RWPE2 (cell line): ENCODE measurements around the gene IFT88.

Experiments used
- ATAC-seq: fragments of 200-7000 bp; cut with Tn5 transposase; 3 replicates; pipeline ENCODE4 v1.9.1; 2021; ENCODE audit warnings: low read depth
- DNase-seq: peaks from one replicate; pipeline ENCODE4 v3.0.0-alpha.2; 2020; ENCODE audit warnings: low spot score
- H3K27ac ChIP-seq: fragments of 450-650 bp; 2 replicates; pipeline ENCODE4 v1.5.1; 2017; ENCODE audit warnings: mild to moderate bottlenecking; ENCODE audit not compliant: poor library complexity, severe bottlenecking
- H3K27me3 ChIP-seq: fragments of 250-450 bp; sonication (Bioruptor Pico); 2 replicates; pipeline ENCODE4 v1.5.1; 2021; ENCODE audit warnings: mild to moderate bottlenecking, moderate library complexity; ENCODE audit not compliant: insufficient read depth, poor library complexity, severe bottlenecking
- H3K36me3 ChIP-seq: fragments of 250-450 bp; sonication (Bioruptor Pico); 2 replicates; pipeline ENCODE4 v1.5.1; 2020; ENCODE audit warnings: low read depth, mild to moderate bottlenecking, moderate library complexity
- H3K4me1 ChIP-seq: fragments of 250-450 bp; sonication (Bioruptor Pico); 2 replicates; pipeline ENCODE4 v1.5.1; 2021; ENCODE audit warnings: mild to moderate bottlenecking, moderate library complexity; ENCODE audit not compliant: insufficient read depth, poor library complexity, severe bottlenecking
- H3K4me3 ChIP-seq: fragments of 250-450 bp; sonication (Bioruptor Pico); 2 replicates; pipeline ENCODE4 v1.5.1; 2021; ENCODE audit warnings: mild to moderate bottlenecking, moderate library complexity; ENCODE audit not compliant: severe bottlenecking
- H3K9me3 ChIP-seq: fragments of 250-450 bp; sonication (Bioruptor Pico); 2 replicates; pipeline ENCODE4 v1.5.1; 2021; ENCODE audit warnings: mild to moderate bottlenecking, moderate library complexity; ENCODE audit not compliant: severe bottlenecking
- TF ChIP-seq, protein P1 (sequence below): fragments of 450-650 bp; IDR thresholded peaks from one replicate; pipeline ENCODE4 v1.5.1; 2017; ENCODE audit warnings: mild to moderate bottlenecking, moderate library complexity; ENCODE audit not compliant: poor library complexity, severe bottlenecking

IFT88 gene

DNA sequence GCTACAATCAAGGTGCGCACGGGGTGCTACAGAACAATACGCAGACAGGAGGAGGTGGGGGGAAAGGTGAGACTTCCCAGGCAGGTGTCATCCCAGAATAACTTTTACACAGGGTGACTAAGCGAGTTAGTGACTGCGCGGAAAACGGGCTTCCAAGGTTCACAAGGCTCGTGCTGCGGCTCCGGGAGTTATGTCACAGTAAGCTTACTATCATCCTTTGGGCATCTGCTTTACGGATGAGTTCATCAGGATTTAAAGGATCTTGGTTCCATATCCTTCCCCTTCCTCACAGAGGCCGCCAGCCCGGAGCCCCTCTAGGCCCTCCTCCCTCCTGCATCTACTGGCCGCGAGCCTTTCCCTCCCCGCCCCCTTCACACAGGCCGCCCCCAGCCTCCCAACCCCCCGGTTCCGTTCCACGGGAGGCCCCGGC lies 474 bp upstream of the IFT88 start:
- H3K27me3 ChIP-seq, result no peaks in the 10 kb centered on the region
- H3K9me3 ChIP-seq, result peaks cover 2% of the 10 kb centered on the region
- no peaks in the 10 kb centered on the region for H3K4me1 ChIP-seq
- DNase-seq, result peak; percentile 60
- H3K4me3 ChIP-seq, result peak overlapping the region; percentile 91
- no peaks in the 10 kb centered on the region for H3K36me3 ChIP-seq
- peak; percentile 60 for ATAC-seq
- TF ChIP-seq, protein P1, sequence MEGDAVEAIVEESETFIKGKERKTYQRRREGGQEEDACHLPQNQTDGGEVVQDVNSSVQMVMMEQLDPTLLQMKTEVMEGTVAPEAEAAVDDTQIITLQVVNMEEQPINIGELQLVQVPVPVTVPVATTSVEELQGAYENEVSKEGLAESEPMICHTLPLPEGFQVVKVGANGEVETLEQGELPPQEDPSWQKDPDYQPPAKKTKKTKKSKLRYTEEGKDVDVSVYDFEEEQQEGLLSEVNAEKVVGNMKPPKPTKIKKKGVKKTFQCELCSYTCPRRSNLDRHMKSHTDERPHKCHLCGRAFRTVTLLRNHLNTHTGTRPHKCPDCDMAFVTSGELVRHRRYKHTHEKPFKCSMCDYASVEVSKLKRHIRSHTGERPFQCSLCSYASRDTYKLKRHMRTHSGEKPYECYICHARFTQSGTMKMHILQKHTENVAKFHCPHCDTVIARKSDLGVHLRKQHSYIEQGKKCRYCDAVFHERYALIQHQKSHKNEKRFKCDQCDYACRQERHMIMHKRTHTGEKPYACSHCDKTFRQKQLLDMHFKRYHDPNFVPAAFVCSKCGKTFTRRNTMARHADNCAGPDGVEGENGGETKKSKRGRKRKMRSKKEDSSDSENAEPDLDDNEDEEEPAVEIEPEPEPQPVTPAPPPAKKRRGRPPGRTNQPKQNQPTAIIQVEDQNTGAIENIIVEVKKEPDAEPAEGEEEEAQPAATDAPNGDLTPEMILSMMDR, result no peak
- peak overlapping the region; percentile 77 for H3K27ac ChIP-seq

GRCh38 chr13:20567881-20568528 lies 1.0 kb downstream of the IFT88 start:
- DNase-seq, result no peak
- H3K4me3 ChIP-seq, result peak overlapping the region; percentile 91
- no peaks in the 10 kb centered on the region for H3K36me3 ChIP-seq
- TF ChIP-seq, protein P1, result no peak
- no peaks in the 10 kb centered on the region for H3K27me3 ChIP-seq
- no peak for ATAC-seq
- no peaks in the 10 kb centered on the region for H3K4me1 ChIP-seq
- H3K9me3 ChIP-seq, result peaks cover 2% of the 10 kb centered on the region
- H3K27ac ChIP-seq, result peak overlapping the region; percentile 77

DNA sequence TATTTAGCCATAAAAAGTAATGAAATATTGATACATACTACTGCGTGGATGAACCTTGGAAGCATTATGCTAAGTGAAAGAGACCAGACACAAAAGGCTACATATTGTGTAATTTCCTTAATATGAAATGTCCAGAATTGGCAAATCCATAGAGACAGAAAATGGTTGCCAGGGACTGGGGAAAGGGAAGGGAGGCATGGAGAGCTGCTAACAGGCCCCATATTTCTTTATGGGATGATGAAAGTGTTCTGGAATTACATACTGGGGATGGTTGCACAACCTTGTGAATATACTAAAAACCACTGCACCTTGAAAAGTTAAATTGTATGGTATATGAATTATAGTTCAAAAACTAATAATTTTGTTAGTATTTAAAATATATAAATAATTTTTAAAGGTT lies 3.6 kb downstream of the IFT88 start:
- Histone ChIP-seq H3K9me3 (peaks cover under 1% of the 10 kb centered on the region), H3K27me3 (no peaks in the 10 kb centered on the region), H3K36me3 (peaks cover 3% of the 10 kb centered on the region; the same call in 1 of the 2 replicates), H3K4me1 (no peaks in the 10 kb centered on the region), H3K4me3 (no peak overlapping the region), H3K27ac (no peak overlapping the region)
- ATAC-seq (no peak), DNase-seq (no peak)
- TF ChIP-seq, protein P1, result no peak

GRCh38 chr13:20571676-20572075 lies 4.7 kb downstream of the IFT88 start:
- ATAC-seq, result no peak
- H3K27me3 ChIP-seq, result no peaks in the 10 kb centered on the region

More at GRCh38 chr13:20571676-20572075, 4.7 kb downstream of the IFT88 start:
- no peak overlapping the region for H3K27ac ChIP-seq
- DNase-seq, result no peak
- no peaks in the 10 kb centered on the region for H3K9me3 ChIP-seq
- H3K4me3 ChIP-seq, result no peak overlapping the region
- TF ChIP-seq, protein P1, result no peak
- no peaks in the 10 kb centered on the region for H3K4me1 ChIP-seq
- peaks cover 4% of the 10 kb centered on the region; the same call in 1 of the 2 replicates for H3K36me3 ChIP-seq
